Mammary epithelial cell (primary cell): ENCODE measurements around the gene FBN2.

ENCODE experiments used
- EZH2 ChIP-seq: IDR thresholded peaks from 2 replicates; pipeline ENCODE4 v1.6.1; 2012; ENCODE audit warnings: low read length, inconsistent platforms, borderline replicate concordance
- TF ChIP-seq, protein P1 (sequence below), 2 donors: IDR thresholded peaks in 1 of 2; conservative IDR thresholded peaks in 1 of 2; 2 replicates each; pipeline ENCODE4 v1.5.1; 2011 to 2012; ENCODE audit warnings: inconsistent platforms in 2 of 2, low read length in 2 of 2, mild to moderate bottlenecking in 2 of 2, control low read depth in 1 of 2, low read depth in 1 of 2; ENCODE audit not compliant: insufficient read depth in 1 of 2; ENCODE audit errors: extremely low read depth in 1 of 2

DNA sequence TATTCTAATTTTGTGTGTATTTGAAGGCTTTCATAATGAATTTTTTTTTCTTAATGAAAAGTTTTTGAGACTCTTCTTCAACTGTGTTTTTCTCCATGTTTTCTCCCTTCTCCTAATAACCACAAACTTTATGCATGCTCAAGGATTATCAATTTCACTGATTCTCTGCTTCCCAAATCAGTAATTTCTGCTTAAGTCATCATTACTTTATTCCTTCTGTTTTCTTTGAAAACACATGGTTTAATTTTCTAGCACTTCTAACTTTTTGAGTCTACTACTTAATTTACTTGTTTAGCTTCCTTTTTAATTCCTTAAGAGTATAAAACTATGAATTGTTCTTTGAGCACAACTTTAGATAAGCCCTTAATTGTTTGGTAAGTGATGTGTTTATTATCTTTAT lies 11.5 kb upstream of the FBN2 start:
- TF ChIP-seq, protein P1, sequence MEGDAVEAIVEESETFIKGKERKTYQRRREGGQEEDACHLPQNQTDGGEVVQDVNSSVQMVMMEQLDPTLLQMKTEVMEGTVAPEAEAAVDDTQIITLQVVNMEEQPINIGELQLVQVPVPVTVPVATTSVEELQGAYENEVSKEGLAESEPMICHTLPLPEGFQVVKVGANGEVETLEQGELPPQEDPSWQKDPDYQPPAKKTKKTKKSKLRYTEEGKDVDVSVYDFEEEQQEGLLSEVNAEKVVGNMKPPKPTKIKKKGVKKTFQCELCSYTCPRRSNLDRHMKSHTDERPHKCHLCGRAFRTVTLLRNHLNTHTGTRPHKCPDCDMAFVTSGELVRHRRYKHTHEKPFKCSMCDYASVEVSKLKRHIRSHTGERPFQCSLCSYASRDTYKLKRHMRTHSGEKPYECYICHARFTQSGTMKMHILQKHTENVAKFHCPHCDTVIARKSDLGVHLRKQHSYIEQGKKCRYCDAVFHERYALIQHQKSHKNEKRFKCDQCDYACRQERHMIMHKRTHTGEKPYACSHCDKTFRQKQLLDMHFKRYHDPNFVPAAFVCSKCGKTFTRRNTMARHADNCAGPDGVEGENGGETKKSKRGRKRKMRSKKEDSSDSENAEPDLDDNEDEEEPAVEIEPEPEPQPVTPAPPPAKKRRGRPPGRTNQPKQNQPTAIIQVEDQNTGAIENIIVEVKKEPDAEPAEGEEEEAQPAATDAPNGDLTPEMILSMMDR (conservative IDR thresholded peaks at IDR 0.05 in 1 of 2, IDR thresholded peaks at IDR 0.05 in 1 of 2; ENCODE audit: extremely low read depth in 1 of 2, insufficient read depth in 1 of 2, low read depth in 1 of 2, low read length in 2 of 2): no peak
- TF ChIP-seq EZH2: no peak
